ENCODE measurements around the gene MYL7.

Gene MYL7

GRCh38 chr7:44110719-44111635 is 30.2 kb downstream of the MYL7 start:
- no peak for DNase-seq

DNA sequence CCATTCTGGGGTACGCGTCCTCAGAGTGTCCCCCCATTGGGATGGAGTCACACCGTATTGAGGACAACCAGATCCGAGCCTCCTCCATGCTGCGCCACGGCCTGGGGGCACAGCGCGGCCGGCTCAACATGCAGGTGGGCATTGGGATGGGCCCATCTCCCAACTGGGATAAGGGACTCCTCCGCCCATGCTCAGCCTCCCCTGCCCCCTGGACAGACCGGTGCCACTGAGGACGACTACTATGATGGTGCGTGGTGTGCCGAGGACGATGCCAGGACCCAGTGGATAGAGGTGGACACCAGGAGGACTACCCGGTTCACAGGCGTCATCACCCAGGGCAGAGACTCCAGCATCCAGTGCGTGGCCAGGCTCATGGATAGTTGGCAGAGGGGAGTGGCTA is 31.1 kb downstream of the MYL7 start:
- no peak for DNase-seq

GRCh38 chr7:44108768-44109750 is 32.1 kb downstream of the MYL7 start:
- DNase-seq = no peak

DNA sequence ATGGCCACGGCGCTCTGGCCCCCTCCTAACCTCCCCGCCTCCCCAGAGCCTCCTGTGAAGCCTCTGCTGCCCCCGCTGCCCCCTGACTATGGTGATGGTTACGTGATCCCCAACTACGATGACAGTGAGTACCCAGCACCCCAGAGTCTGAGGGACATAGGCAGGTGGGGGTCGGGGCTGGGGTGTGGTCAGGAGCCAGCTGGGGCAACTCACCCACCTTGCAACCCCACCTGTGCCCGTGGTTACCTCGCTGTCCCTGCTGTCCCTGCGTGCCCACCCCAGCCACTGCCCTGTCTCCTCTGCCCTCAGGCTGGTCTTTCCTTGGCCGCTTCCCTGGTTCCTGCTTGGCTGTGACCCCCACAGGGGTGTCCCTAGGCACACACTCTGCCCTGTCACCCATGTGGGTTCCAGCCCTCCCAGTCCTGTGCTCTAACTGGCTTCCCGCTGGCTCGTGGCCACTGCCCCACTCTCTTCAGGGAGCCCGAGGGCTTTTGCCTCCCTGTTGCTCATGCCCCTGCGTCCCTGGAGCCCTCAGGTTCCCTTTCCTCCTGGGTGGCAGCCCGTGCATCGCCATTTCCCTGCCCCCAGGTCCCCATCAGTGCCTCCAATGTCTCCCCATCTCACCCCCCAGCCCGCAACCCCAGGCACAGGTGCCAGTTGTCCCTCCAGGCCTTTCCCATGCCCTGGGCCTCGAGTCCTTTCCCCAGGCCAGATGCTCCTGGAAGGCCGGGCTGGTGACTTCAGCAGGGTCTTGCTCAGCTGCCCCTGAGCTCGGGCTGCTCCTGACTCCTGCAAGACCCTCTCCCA is 33.0 kb downstream of the MYL7 start:
- DNase-seq = no peak

GRCh38 chr7:44107116-44107960 is 33.8 kb downstream of the MYL7 start:
- DNase-seq = no peak

DNA sequence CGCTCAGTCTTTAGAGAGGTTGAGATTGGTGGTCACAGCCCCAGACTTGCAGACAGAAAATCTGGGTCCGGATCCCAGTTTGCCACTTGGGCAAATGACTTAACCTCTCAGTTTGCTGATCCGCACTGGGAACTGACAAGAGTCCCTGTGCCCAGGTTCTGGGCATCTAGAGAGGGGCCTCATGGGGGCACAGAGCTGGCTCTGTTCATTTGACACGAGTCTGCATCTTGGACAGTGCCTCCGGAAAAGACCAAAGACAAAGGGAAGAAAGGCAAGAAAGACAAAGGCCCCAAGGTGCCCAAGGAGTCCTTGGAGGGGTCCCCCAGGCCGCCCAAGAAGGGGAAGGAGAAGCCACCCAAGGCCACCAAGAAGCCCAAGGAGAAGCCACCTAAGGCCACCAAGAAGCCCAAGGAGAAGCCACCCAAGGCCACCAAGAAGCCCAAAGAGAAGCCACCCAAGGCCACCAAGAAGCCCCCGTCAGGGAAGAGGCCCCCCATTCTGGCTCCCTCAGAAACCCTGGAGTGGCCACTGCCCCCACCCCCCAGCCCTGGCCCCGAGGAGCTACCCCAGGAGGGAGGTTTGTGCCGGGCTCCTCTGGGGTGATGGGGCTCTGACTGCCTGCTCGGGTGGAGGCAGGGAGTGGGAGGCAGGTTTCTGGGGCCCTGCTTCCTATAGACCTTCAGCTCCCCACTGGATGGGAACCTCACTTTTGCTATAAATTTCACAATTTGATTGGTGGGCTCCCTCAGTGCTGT is 34.6 kb downstream of the MYL7 start:
- DNase-seq = no peak

- DNase-seq = no peak
Measured at GRCh38 chr7:44105832-44106231, 35.3 kb downstream of the MYL7 start.

DNA sequence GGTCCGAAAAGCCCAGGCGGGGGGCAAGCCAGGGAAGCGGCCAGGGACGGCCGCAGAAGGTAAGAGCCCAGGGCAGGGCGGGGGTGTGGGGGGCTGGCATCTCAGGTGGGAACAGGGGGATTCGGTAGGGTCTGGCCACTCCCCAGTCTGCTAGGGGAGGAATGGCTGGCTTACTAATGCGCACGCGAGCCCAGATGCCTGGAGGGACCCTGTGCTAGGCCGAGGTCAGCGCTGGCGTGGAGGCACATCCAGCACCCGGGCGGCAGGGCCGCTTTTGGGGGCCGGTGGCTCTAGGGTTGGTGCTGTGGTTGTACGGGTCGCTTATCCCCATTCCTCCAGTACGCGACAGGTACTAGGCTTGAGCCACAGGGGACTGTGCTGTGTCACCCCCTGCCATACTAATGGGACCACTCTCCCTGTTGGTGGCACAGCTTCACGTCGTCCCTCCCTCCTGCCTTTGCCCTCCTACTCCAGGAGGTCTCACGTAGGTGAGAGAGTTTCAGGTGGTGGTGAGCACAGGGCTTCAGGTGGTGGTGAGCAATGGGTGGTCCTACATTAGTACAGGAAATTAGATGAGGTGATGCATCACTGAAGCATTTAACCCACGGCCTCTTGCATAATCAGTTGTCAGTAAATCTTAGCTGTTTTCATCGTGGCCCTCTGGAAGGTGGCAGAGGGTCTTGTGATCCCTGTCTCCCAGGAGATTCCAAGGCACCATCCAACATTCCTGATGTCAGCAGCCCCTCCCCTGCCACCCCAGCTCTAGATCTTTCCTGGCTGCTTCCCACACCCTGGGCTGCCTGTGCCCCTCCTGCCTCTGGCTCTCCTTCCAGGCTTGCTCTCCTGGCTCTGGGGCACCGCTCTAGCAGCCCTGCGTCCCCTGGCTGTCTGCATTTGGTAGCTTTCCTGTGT is 36.0 kb downstream of the MYL7 start:
- no peak for DNase-seq

- peak; percentile 23 for DNase-seq
Measured at GRCh38 chr7:44103923-44104859, 36.9 kb downstream of the MYL7 start, which contains the start of gene AEBP1. Gene AEBP1, plus strand, starts transcription at chr7:44104345. Its CDS starts 321 bp downstream, at chr7:44104666.

DNA sequence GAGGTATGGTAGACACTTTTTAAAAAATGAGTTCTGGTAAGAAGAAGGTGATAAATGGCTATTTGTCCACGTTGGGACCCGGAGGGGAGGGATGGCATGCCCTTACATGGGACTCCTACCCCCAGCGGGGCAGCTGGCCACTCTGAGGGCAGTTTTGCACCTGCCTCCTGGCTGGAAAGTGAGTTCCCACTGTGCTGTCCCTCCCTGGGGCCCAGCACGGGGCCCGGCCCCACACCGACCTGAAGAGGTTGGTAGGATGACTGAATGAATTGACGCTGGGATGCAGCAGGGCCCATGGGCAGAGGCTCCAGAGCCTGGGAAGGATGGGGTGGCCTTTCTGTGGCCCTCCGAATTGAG is 37.6 kb downstream of the MYL7 start:
- DNase-seq = no peak

DNA sequence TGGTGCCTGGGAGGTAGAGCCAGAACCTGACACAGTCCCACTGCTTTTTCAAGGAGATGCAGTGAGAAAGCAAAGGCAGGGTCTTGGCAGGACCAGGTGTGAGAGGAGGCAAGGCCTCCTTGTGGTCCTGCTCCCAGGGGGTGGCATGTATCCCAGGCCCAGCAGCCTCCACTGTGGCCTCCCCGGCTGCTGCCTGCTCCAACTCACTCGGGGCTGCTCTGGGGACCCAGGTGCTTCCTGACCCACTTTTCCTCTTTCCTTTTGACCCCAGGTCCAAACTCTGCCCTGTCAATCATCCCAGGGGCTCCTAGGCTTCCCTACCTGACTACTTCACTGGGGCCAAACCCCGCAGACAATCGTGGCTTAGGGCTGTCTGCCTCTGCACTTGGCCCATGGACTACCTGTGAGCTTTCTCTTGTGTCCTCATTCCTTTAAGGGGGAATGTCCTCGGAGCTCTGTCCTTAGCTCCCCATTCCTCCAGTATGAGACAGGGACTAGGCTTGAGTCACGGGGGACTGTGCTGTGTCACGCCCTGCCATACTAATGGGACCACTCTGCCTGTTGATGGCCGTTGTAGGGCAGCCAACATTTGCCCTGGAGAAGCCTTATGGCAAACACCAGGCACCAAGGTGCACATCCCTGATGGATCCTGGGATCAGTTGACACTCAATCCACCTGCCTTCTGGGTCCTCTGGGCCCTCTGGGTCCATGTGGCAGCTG is 38.1 kb downstream of the MYL7 start:
- DNase-seq = no peak

DNA sequence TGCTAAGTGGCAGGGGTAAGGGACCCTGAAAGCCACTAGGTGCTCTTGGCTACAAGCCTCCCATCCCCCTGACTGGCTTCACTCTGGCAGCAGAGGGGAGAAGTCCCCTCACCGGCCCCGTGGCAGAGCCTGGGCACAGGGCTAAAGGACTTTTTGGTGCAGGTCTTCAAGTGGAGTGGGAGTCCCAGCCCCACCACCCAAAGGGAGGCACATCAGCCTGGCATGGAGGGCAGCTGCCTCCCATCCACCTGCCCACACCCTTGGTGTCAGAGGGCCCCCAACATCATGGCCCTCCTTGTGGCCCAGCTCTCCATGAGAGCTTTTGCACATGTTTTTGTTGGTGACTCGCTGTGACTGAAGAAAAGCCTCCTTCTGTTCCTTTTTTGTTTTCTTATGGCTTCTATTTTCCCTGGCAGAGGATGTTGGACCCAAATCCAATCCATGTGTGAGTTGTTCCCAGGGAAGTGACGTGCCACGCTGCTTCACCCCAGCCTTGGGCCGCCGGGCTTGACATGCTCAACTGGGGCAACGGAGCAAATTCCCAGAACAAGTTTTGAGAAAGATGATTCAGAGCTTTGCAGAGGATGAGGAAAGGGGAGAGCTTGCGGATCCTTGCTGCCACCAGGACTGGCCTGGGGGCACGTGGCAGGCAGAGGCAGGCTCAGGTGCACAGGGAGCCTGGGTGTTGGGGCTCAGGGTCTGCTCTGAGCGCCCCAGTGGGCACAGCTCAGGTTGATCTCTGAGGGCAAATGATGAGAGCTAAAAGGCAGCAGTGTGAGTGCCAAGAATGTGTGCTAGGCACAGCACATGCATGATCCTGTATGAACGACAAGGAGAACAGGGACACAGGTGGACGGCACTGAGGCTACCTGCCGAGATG is 38.9 kb downstream of the MYL7 start:
- no peak for DNase-seq

GRCh38 chr7:44101303-44101965 is 39.7 kb downstream of the MYL7 start:
- no peak for DNase-seq

DNA sequence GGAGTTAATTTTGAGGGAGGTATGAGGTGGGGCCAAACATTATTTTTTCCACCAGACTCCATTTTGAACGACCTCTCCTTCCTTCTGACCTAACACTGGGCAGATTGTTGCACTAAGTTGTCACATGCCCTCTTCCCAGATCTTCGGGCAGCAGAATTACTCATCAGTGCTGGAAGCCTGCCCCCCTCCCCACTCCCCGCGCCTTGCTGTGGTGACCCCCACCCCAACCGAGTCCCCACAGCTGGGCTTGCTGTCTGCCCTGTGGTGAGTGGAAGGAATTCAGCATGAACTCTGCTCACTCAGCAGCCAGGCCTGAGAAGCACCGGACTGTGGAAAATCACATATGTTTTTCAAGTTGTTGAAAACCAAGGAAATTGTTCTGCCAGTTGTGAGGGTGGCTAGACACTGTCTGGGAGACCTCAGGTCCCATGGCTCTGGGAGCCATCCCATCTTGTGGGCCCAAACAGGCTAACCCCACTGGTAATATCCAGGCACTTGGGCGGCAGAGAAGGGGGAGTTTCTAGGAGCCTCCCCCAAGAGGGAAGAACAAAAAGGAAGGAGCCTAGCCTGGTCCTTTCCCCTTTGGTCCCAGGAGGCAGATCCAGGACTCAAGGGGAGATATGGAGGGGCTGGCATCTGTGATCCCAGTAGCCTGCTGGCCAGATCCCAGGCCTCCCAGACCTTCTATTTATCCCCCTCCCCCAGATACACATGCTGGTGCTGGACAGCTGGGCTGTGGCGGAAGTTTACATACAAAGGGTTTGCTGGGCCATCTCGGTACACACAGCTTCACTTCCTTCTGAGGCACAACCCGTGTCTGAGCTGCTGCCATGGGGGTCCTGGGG is 40.5 kb downstream of the MYL7 start:
- no peak for DNase-seq

DNA sequence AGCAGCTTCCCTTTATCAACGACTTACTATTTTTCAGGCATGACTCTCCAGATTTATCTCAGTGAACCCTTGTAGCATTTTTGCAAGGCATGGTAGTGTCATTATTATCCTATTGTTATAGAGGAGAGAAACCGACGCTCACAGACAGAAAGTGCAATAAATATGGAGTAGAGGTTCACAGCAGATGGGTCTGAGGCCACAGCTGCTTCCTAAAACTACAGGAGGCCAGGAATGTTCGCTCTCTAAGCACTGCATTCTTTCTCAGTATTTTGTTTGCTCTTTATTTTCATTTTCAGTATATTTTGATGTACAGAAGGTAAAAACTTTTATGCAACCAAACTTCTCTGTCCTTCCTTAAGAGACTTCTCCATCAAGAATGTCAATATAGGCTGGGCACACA is 41.5 kb downstream of the MYL7 start:
- DNase-seq = no peak

All from CD4-positive, alpha-beta T cell treated with Interleukin-10 for 1 hour (primary cell).